SU-DHL-6 (cell line): ENCODE measurements around the gene CLASP1.

ENCODE experiments used
- H2AFZ ChIP-seq: fragments of 200-600 bp; sonication (generic); 2 replicates; pipeline ENCODE4 v1.6.1; 2014; ENCODE audit warnings: low read depth, mild to moderate bottlenecking, moderate library complexity, mixed read lengths, antibody characterized with exemption, low read length; ENCODE audit not compliant: severe bottlenecking
- H3F3A ChIP-seq: fragments of 200-600 bp; shearing (Covaris generic); 2 replicates; pipeline ENCODE4 v1.6.0; 2016; ENCODE audit warnings: antibody characterized with exemption, mild to moderate bottlenecking; ENCODE audit not compliant: insufficient read depth
- H3K27ac ChIP-seq: fragments of 200-600 bp; sonication (generic); 2 replicates; pipeline ENCODE4 v1.5.1; 2016; ENCODE audit warnings: low read depth, mild to moderate bottlenecking, low read length, moderate library complexity, mixed read lengths
- H3K27me3 ChIP-seq: fragments of 200-600 bp; sonication (generic), shearing (Covaris generic); 2 replicates; pipeline ENCODE4 v1.6.0; 2014; ENCODE audit warnings: mild to moderate bottlenecking, low read length
- H3K36me3 ChIP-seq: fragments of 200-600 bp; sonication (generic); 2 replicates; pipeline ENCODE4 v1.6.1; 2014; ENCODE audit warnings: mild to moderate bottlenecking, low read length, mixed read lengths
- H3K4me2 ChIP-seq: fragments of 300-600, 200-600 bp; shearing (Covaris generic), sonication (generic); 2 replicates; pipeline ENCODE4 v1.6.0; 2014; ENCODE audit warnings: low read length, low read depth, mild to moderate bottlenecking; ENCODE audit not compliant: poor library complexity, severe bottlenecking
- H3K4me3 ChIP-seq: fragments of 200-600 bp; sonication (generic); 2 replicates; pipeline ENCODE4 v1.5.1; 2014; ENCODE audit warnings: antibody characterized with exemption, low read length, mild to moderate bottlenecking, mixed read lengths; ENCODE audit not compliant: insufficient read depth, poor library complexity, severe bottlenecking
- H3K79me2 ChIP-seq: fragments of 200-600 bp; sonication (generic); 2 replicates; pipeline ENCODE4 v1.6.1; 2014; ENCODE audit warnings: mild to moderate bottlenecking, low read length, moderate library complexity; ENCODE audit not compliant: insufficient read depth
- H3K9ac ChIP-seq: fragments of 200-600 bp; sonication (generic); 2 replicates; pipeline ENCODE4 v1.7.0; 2014; ENCODE audit warnings: mild to moderate bottlenecking, low read length
- H3K9me2 ChIP-seq: fragments of 200-600 bp; sonication (generic); replicated peaks from 2 replicates; pipeline ENCODE4 v1.6.1; 2014; ENCODE audit warnings: low read length; ENCODE audit not compliant: insufficient read depth
- H3K9me3 ChIP-seq: fragments of 200-600 bp; sonication (generic); 2 replicates; pipeline ENCODE4 v1.6.1; 2014; ENCODE audit warnings: low read length, mixed read lengths; ENCODE audit not compliant: insufficient read depth
- H4K20me1 ChIP-seq: fragments of 200-600 bp; sonication (generic); 2 replicates; pipeline ENCODE4 v1.6.1; 2014; ENCODE audit warnings: low read depth, mild to moderate bottlenecking, antibody characterized with exemption, low read length, moderate library complexity, mixed read lengths
- CTCF ChIP-seq: fragments of 200-600 bp; sonication (generic); IDR thresholded peaks from one replicate; pipeline ENCODE4 v1.5.1; 2017; ENCODE audit warnings: antibody characterized with exemption, mild to moderate bottlenecking, low read length, moderate library complexity; ENCODE audit not compliant: insufficient read depth, poor library complexity, severe bottlenecking
- EZH2phosphoT487 ChIP-seq: fragments of 200-600 bp; sonication (generic), shearing (Covaris generic); conservative IDR thresholded peaks from 2 replicates; pipeline ENCODE4 v1.6.1; 2018; ENCODE audit warnings: mild to moderate bottlenecking, antibody characterized with exemption, low read length, moderate library complexity, mixed read lengths

The CLASP1 gene

GRCh38 chr2:121532347-121532766 lies 116.9 kb downstream of the CLASP1 start:
- Histone ChIP-seq H3K27me3 (no peaks in the 10 kb centered on the region), H3K9me2 (no peaks in the 10 kb centered on the region), H3K4me3 (no peak overlapping the region), H3K9me3 (no peaks in the 10 kb centered on the region), H3K9ac (0 out of 2 replicates have a peak overlapping the region, but pooled peaks have one; percentile 18), H4K20me1 (no peaks in the 10 kb centered on the region), H3K36me3 (no peaks in the 10 kb centered on the region), H3F3A (peaks cover 28% of the 10 kb centered on the region), H3K79me2 (peaks cover 38% of the 10 kb centered on the region), H2AFZ (no peak overlapping the region), H3K4me2 (peak overlapping the region; percentile 96), H3K27ac (peak overlapping the region; percentile 98; the same call in 1 of the 2 replicates)
- TF ChIP-seq CTCF (no peak), EZH2phosphoT487 (no peak)

GRCh38 chr2:121530212-121530705 lies 119.0 kb downstream of the CLASP1 start:
- peak overlapping the region; percentile 89 for H2AFZ ChIP-seq

GRCh38 chr2:121529439-121530211 lies 119.6 kb downstream of the CLASP1 start:
- H3K27me3 ChIP-seq: no peaks in the 10 kb centered on the region
- TF ChIP-seq EZH2phosphoT487 (no peak), CTCF (no peak)
- H3K9me3 ChIP-seq: no peaks in the 10 kb centered on the region
- peaks cover 36% of the 10 kb centered on the region for H3K79me2 ChIP-seq
- H3K4me3 ChIP-seq: peak overlapping the region; percentile 86
- peak overlapping the region; percentile 89 for H2AFZ ChIP-seq
- H4K20me1 ChIP-seq: no peaks in the 10 kb centered on the region; the same call in 1 of the 2 replicates
- H3K27ac ChIP-seq: peak overlapping the region; percentile 98
- H3K9me2 ChIP-seq: no peaks in the 10 kb centered on the region
- H3F3A ChIP-seq: peaks cover 28% of the 10 kb centered on the region
- no peaks in the 10 kb centered on the region for H3K36me3 ChIP-seq
- peak overlapping the region; percentile 96 for H3K4me2 ChIP-seq
- H3K9ac ChIP-seq: peak overlapping the region; percentile 72

More at GRCh38 chr2:121530212-121530705, 119.0 kb downstream of the CLASP1 start:
- Histone ChIP-seq H3K27ac (peak overlapping the region; percentile 98), H3K9ac (peak overlapping the region; percentile 72), H4K20me1 (no peaks in the 10 kb centered on the region; the same call in 1 of the 2 replicates), H3K9me3 (no peaks in the 10 kb centered on the region), H3K36me3 (no peaks in the 10 kb centered on the region), H3K27me3 (no peaks in the 10 kb centered on the region), H3K4me2 (peak overlapping the region; percentile 96), H3K79me2 (peaks cover 36% of the 10 kb centered on the region), H3K4me3 (peak overlapping the region; percentile 86), H3K9me2 (no peaks in the 10 kb centered on the region), H3F3A (peaks cover 28% of the 10 kb centered on the region)
- TF ChIP-seq CTCF (no peak), EZH2phosphoT487 (no peak)
